ENCODE data around the gene BCAR1.
"Not testable (repeated sequence)": the region's sequence is repeated elsewhere in the genome, so short reads cannot be mapped to it uniquely, and the experiment has no call there.

The BCAR1 gene

DNA sequence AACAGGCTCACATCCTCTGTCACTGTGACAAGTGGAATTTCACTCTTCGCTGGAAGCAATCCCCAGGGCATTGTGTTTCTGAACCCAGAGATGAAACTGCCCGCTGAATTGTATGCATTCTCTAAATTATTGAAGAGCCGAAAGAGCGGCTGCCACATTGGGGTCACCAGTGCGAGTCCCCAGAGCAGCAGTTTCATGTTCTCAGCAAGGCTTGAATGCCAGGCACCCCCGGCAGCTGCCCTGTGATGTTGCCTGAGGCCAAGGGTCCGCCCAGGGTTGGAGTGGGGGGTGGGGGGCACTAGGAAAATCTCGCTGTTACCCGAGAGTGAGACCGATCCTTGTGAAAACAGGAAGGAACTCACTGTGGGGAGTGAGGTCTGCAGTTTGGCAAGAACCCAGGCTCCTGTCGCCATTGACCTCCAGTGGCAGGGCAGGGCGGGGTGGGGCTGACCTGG lies 20.7 kb upstream of the BCAR1 start:
- DNase-seq (ENCODE audit: low read depth), result no peak

DNA sequence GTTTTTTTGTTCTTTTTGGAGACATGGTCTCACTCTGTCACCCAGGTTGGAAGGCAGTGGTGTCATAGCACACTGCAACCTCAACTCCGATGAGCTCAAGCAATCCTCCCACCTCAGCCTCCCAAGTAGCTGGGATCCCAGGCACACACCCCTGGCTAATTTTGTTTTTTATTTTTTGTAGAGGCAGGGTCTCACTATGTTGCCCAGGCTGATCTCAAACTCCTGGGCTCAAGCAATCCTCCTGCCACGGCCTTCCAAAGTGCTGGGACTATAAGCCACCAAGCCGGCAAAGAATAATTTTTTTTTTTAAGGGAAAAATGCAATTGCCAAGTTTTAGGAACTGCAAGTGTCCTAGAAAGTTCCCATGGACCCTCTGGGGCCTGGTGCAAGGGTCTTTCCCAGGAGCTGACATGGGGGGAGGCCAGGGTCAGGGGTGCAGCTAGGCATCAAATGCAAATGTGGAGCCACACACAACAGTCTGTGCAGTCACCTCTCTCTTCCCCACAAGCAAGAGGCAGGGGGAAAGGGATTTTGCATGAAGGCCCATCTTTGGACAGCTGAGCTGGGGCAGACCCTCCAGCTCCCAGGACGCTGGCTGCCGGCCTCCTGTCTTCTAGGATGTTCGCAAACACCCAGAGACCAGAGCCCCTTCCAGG lies 20.1 kb upstream of the BCAR1 start:
- DNase-seq (ENCODE audit: low read depth), result no peak

DNA sequence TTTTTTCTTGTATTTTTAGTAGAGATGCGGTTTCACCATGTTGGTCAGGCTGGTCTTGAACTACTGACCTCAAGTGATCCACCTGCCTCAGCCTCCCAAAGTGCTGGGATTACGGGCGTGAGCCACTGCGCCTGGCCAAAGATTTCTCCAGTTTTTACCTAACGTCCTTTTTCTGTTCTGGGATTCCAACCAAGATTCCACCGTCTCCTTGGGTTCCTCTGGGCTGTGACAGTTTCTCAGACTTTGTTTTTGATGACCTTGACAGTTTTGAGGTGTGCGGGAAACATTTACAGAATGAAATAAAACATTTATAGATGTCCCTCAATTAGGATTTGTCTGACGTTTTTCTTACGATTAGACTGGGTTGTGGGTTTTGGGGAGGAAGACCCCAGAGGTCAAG lies 17.9 kb upstream of the BCAR1 start:
- not testable (repeated sequence) for DNase-seq (ENCODE audit: low read depth)

DNA sequence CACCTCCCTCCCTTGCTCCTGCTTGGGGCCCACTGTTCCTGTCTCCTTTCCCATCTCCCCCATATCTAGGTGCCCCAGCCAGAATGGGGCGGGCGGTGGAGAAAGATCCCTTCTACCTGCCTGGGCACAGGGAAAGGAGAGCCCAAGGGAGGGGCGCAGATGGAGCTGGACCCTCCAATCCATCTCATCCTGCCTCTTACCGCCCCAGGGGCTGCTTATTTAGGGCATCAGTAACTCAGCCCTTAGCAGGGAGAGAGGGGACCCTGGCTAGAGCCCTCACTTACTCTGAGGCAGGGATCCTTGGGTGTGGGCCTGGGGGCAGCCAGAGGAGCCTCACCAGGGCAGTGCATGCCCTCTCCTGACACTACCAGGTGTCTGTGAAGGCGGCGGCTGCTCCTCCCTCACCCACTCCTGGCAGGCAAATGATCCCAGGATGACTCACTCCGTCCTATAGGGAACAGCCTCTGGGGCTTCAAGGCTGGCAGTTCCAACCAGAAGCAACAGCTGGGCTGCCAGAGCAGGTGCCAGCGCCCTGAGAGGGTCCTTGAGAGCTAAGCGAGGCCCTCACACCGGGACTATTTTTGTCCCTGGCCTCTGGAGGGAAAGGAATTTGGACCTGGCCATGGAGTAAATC lies 16.3 kb upstream of the BCAR1 start:
- no peak for DNase-seq (ENCODE audit: low read depth)

DNA sequence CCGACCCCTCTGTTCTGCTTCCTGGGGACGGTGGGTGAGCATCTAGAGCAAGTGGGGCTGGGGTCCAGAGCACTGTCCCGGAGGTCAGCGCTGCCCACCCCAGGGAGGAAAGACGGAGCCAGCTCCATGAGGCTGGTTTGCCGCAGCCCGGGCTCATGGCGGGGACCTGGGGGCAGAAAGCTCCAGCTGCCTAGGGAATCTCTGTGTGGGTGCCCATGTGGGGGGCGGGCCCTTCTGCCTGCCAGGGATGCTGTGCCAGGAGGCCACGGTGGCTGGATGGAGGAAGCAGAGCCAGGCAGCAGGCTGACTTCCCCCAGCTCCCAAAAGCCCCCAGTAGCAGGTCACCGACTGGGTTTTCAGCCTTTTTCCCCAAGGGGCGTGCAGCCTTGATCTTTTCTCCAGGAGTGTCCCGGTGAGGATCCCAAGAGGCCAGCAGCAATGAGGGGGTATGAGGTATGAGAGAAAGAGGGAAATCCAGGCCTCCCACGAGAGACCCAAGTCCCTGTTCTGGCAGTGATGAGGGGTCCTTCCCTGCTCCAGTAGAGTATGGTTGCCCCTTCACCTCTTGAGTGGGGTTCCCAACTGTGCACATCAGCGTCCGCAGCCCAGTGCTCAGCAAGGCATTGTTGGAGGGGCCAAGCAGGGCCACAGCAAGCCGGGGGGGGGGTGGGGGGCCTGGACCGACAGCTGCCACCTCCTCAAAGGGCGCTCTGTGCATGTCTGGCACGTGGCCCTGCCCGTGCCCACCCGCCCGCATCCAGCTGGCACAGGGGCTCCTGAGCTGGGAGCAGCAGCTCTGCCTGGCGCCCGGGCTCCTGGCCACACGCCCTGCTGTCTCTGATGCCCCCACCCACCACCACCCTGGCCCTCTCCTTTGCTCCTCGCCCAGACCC lies 15.6 kb upstream of the BCAR1 start:
- DNase-seq (ENCODE audit: low read depth), result no peak

DNA sequence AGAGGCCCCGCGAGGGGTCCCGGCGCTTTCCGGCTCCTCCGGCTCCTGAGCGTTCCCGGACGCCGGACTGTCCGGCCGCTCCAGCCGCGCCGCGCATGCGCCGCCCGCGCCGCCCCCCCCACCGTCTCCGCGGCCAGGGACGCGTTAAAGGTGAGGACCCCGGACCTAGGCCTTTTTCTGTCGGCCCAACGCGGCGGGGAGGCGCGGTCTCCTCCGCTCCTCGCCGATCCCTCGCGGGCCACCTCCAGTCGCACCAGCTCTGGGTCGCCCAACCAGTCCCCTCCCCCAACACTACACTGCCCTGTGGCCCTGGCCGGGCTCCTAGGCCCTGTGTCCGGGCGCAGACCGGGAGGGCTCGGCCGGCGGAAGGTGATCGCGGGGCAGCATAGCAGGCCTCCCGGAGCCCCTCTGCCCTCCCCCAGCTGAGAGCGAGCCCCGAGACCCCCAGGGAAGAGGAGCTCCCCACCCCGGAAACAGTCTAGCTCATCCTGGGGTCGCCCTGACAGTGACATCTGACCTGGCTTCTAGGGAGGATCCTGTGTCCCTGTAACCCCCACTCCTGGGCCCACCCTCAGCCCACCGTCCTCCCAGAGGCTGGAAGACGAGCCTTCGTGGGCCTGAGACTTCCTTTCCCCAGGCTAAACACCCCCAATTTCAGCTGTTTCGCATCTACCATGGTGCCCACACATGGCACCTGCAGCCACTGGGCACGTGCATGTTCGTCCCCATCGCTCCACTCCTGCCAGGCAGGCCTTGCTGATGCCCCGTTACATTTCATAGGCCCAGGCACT lies 14.7 kb upstream of the BCAR1 start:
- DNase-seq (ENCODE audit: low read depth), result no peak

DNA sequence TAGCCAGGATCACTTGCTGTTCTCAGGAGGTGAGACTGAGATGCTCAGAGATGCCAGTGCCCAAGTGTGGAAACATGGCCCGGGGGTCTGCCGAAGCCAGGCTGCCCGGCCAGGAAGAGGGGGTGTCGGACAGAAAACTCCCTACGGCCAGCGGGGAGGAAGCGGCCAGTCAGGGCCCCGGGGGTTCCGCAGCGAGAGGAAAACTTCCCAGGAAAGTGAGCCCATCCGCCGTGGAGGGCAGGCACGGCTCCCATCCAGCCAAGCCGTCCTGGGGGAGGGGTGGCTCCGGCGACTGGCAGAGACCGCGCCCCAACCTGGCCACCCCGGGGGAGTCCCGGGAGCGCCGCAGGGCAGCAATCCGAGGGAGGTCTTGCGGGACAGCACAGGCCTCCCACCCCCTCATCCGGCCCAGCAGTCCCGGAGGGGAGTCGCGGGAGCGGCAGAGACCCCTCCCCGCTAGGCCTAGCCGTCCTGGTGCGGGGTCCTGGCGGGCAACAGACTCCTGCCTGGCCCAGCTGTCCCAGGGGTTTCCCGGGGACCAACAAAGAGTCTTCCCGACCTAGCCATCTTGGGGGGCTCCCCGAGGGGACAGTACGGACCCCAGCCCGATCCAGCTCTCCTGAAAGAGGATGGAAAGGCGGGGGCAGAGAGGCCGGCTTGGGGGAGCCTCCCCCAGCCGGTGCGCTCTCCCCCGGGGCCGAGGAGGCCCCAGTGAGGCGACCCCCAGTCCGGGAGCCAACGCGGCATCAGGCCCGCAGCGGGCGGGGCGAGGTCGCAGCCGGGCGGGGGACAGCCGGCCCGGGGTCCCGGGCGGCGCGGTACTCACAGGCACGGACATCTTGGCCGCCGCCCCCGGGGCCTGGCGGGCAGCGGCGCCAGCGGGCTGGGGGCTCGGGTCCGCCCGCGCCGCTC lies 13.8 kb upstream of the BCAR1 start:
- DNase-seq (ENCODE audit: low read depth), result no peak

DNA sequence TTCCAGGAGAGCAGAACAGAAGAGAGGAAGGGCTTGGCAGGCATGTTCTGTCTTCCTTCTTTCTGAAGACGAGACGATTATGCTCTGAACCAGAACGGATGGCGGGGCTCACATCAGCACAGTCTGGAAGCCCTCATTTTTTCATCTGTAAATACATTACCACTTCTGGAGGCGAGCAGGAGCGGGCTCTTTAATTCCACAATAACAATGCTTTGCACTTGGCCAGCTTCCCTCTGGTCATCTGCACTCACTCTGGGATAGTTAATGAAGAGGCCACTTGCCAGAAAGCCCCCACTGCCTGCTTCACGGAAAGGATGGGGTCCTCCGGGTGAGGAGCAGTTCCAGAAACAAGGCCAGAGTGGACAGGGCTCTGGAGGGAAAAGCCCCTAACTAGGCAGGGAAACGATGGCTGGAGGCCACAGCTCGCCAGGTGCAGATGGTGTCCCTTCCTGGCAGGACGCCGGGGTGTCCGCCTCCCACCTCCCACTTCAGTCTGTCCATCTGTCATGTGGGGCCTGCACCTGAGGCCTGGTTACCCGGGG lies 13.1 kb upstream of the BCAR1 start:
- no peak for DNase-seq (ENCODE audit: low read depth)

DNA sequence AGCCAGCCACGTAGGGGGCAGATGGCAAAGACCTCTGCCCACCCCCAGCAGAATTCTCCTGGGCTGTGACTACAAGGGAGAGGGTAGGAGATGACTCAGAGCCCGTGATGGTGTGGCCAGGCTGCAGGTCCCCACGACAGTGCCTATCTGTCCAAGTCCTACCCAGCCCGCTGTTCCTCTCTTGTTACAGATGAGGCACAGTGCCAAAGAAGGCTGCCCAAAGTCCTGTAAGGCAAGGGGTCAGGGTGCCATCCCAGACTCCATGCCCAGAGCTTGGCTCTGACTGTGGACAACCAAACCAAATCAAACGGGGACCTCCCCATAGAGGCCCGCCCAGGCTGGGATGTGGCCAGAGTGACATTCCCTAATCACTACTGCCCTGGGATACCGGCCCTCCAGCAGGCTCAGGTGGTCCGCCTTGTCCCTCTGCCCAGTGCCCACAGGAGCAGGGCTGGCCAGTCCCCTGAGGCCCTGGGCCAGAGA lies 12.6 kb upstream of the BCAR1 start:
- no peak for DNase-seq (ENCODE audit: low read depth)

DNA sequence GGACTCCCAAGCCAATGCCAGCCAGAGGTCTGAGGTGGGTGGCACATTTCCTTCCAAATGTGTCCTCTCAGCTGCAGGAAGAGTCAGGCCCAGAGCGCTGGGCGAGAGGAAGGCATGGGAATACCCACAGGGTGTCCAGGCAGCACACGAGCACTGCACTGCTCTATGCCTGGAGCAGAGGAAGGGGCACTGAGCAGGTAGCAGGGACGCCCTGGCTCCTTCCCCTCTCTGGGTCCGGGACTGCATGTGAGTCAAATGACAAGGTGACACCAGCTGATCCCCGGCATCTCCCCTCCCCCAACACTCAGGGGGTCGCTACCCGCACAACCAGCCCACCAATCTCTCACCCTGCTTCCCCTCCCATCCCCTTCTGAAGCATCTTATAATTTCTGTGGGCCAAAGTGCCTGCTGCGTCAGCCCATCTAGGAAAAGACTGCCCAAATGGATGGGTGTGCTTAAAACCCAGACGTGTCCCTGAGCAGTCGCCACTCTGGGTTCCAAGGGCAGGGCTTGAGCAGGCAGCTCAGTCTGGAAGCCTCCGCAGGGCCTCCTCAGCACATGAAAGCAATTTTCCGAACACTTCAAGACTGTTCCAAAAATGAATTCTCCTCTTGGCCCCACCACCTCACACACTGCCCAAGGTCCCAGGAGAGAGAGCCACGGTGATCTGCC lies 12.0 kb upstream of the BCAR1 start:
- no peak for DNase-seq (ENCODE audit: low read depth)

DNA sequence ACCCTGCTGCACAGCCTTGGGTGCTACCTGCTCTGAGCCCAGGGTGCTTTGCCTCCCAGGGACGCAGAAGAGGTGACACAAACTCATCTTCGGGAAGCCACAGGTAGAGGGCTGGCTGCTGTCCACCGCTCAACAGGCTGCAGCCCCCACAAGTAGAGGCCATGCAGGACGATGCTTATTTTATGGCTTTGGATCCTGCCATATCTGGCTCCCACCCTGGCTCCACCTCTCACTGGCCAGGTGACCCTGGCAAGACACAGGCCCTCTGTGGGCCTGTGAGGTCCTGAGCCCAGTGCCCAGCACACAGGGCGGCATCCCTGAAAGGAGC lies 11.3 kb upstream of the BCAR1 start:
- no peak for DNase-seq (ENCODE audit: low read depth)

DNA sequence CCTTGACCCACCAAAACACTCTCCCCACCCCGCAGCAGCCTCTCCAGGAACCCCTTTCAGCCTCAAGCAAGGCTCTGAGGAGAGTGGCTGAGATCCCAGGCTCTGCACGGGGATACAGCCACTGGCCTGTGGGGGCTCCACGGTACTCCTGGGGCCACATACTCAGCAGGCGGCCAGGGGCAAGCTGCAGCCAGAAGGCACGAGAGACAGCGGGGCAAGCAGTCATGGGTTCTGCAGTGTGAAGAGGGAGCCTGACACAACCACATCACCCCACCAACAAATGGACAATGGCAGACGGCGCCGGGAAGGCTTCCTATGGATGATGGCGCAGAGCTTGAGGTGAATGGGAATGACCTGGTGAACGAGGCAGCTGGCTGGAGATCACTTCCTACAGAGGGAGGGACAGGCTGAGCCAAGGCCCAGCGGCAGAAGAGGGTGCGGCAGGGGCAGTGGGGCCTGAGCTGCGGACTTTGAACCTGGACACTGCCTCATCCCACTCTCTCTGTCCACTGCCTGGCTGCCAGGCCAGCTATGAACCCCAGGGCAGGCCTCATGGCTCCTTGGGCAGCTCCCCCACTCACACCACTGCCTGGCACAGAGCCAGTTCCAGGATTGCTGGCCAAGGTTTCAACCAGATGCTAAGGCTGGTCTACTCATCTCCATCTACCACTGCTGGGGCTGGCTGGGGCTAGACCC lies 10.8 kb upstream of the BCAR1 start:
- no peak for DNase-seq (ENCODE audit: low read depth)

DNA sequence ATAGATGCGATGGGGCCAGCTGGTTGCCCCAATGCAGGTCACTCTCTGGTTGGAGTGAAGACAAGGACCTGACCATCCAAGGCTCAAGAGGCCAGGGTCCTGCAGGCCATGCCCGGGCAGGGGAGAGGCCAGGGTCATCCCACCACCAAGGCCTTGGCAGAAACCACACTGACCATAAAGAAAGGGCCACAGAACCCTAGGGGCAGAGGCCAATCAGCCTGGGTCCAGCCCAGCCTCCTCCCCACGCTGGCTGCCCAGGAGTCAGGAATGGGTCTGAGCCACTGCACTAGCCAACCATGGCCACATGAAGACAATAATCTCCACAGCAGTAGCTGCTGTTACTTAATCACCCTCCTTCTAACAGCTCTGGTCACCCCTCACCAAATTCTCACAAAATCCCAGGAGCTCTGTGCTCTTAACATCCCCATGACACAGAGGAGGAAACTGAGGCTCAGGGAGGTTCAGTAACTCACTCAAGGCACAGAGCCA lies 10.2 kb upstream of the BCAR1 start:
- no peak for DNase-seq (ENCODE audit: low read depth)

DNA sequence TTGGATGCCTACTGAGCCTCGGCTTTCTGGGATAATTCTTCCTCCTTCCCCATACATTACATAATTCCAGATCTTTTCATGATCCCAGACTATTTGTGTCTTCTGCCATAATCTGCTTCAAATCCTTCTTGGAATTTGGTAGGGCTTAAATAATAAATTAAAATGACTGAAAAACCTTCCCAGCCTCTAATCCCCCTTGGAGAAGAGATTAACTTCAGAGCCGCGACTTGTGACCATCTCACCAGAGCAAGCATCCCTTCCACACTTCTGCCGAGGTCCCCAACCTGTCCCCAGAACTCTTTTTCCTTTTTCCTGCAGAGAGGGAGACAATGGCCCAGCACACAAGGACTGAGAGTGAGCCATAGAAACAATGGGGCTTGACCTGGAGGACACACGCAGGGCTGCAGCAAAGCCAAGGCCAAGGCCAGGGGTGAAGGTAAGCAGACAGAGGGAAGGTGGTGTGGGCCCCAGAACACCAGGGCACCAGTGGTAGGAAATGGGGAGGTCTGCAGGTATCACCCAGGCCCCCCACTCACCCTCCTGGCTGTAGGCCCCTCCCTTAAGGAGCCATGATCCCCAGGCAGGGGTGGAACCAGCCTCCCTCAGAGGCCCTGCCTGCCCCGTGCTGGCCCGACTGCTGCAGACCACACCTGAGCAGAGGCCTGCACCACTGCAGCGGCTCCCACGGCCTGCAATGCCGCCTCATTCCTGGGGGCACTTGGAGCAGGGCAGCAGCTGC lies 9.6 kb upstream of the BCAR1 start:
- no peak for DNase-seq (ENCODE audit: low read depth)

DNA sequence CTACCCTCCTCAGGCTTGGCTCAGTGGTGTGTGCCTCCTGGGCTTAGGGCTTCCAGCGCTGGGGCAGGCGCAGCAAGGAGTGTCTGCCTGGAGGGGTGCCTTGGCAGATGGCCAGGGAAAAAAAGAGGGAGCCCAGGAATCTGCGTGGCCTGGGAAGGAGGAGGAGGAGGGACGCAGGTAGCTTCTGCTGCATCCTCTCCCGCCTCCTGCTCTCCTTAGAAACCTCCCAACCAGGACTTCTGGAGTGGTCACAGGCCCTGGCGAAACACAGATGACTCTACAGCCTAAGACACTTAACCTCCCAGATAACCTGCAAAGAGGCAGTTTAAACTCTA lies 7.3 kb upstream of the BCAR1 start:
- DNase-seq (ENCODE audit: low read depth), result no peak

DNA sequence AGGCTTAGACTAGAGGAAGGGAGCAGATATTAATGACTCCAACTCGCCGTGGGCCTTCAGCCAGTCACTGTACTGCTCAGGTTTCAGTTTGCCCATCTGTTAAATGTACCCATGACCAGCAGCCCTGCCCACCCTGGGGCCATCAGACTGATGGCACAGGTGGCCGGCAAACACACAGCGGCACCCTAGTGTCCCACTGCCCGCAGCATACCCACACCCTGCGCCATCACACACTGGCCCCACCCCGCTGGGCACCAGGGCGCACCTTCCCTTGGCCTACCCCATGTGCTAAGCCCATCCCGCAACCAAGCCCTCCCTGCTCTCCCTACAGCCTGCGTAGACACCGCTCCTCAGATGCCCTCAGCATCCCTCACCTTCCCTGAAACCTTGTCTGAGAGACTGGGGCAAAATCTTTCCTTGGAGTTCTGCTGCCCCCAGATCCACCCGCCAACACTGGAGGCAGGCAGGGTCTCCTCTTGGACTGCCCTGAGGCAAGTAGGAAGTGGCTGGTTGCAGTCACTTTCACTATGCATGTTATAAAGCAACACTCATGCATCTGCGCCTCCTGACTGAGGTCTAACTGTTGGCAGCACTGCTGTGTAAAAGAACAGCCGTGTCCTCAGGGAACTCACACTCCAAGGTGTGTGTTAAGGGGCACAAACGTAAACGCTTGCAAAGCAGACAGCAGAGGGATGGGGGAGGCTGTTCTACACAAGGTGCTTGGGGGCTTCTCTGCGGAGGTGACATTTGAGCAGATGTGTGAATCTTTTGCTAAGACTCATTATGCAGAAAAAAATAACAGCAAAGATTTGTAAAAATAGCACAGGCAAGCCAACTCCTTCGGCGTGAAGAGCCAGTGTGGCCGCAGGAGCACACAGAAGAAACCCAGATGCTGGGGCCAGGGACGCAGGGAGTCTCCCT lies 6.7 kb upstream of the BCAR1 start:
- no peak for DNase-seq (ENCODE audit: low read depth)

DNA sequence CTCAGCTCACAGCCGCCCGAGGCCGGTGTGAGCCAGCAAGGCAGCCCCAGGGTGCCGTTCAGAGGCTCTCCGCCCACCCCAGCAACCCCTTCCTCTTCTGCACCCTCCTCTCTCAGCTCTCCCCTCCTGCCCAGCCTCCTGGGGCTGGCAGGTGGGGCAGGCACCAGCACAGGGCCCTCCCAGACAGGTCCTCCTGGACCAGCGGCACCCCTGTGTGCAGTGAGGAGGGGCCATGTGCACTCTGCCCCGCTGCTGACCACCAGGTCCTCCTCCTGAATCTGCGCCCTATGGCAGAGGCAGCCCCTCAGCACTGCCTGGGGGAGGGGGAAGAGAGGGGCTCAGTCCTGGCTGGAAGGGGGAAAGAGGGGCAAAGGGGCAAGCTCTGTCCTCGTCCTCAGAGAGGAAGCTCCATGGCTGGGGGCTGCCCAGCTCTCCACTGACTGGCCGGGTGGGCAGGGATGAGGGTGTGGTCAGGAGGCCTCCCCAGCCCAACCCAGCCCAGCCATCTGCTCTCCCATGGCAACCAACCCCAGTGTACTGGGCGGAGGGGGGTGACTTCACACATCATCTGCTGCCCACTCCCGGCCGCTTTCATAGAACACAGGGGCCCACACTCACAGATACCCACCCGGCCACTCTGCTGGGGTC lies 5.4 kb upstream of the BCAR1 start:
- no peak for DNase-seq (ENCODE audit: low read depth)

Measured in T-helper 22 cell (primary cell).